Erythroblast (primary cell): Measurements from ENCODE around the gene ZBTB43.

Experiments used
- GATA1 ChIP-seq: IDR thresholded peaks from 2 replicates; pipeline ENCODE4 v1.6.1; 2011; ENCODE audit warnings: low read depth, mild to moderate bottlenecking, control low read depth, low read length, moderate library complexity
- POLR2A ChIP-seq: IDR thresholded peaks from 2 replicates; pipeline ENCODE4 v1.6.1; 2011; ENCODE audit warnings: mild to moderate bottlenecking, low read length

GRCh38 chr9:126886034-126886822, 81.4 kb downstream of the ZBTB43 start:
- no peak for TF ChIP-seq POLR2A
- TF ChIP-seq GATA1: no peak
